Muscle layer of colon (tissue), 2 donors: ENCODE results near the gene CEBPB.
"Not testable (repeated sequence)": the region's sequence is repeated elsewhere in the genome, so short reads cannot be mapped to it uniquely, and the experiment has no call there.

Experiments used
- H3K27ac ChIP-seq: one replicate; pipeline ENCODE4 v1.7.0; 2013; ENCODE audit warnings: low read depth, mild to moderate bottlenecking, low read length, moderate library complexity
- H3K27me3 ChIP-seq, 2 donors: one replicate each; pipeline ENCODE4 v1.7.0; 2013; ENCODE audit warnings: low read length in 2 of 2, mild to moderate bottlenecking in 2 of 2; ENCODE audit not compliant: insufficient read depth in 2 of 2, control insufficient read depth in 1 of 2
- H3K36me3 ChIP-seq: one replicate; pipeline ENCODE4 v1.7.0; 2013; ENCODE audit warnings: mild to moderate bottlenecking, low read length; ENCODE audit not compliant: insufficient read depth
- H3K4me1 ChIP-seq: one replicate; pipeline ENCODE4 v1.7.0; 2013; ENCODE audit warnings: mild to moderate bottlenecking, low read length; ENCODE audit not compliant: insufficient read depth
- H3K4me3 ChIP-seq, 2 donors: one replicate each; pipeline ENCODE4 v1.7.0; 2013; ENCODE audit warnings: low read length in 2 of 2, low read depth in 1 of 2, mild to moderate bottlenecking in 1 of 2, moderate library complexity in 1 of 2
- H3K9ac ChIP-seq: one replicate; pipeline ENCODE4 v1.7.0; 2013; ENCODE audit warnings: low read length
- H3K9me3 ChIP-seq: one replicate; pipeline ENCODE4 v1.7.0; 2013; ENCODE audit warnings: mild to moderate bottlenecking, low read length
- donor health status: abdominal sarcoma.
- donor health status: Adenocarcinoma of cecum.

CEBPB gene

DNA sequence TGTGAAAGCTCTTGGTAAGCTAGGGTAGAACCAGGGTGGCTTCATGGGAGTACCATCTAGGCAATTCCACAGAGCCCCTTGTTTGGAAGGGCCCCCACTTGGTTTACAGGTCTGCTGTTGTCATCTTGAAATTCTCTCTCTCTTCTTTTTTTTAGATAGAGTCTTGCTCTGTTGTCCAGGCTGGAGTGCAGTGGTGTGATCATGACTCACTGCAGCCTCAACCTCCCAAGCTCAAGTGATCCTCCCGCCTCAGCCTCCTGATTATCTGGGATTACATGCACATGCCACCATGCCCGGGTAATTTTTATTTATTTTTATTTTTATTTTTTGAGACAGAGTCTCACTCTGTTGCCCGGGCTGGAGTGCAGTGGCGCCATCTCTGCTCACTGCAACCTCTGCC is 18.2 kb downstream of the CEBPB start:
- H3K27ac ChIP-seq, H3K4me3 ChIP-seq: not testable (repeated sequence)

DNA sequence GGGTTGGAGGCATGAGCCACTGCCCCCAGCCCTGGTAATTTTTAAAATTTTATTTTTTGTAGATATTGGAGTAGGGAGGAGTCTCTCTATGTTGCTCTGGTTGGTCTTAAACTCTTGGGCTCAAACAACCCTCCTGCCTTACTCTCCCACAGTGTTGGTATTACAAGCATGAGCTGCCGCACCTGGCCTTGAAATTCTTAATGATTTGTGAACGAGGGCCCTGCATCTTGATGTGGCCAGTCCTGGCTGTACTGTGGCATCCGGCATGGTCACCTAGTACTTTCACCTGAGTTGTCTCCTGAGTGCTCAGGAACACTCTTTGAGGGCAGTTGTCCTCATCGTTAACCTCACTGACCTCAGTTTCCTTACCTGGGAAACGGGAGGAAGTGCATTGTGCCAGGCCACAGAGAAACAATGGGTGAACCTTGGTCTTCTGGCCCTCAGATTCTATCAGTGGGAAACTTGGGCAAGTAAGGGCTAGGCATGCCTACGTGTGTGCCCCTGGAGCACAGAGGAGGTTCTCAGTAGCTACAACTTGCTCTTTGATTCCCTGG is 19.5 kb downstream of the CEBPB start:
- H3K9me3 ChIP-seq = no peaks in the 10 kb centered on the region
- H3K27me3 ChIP-seq = no peaks in the 10 kb centered on the region
- H3K9ac ChIP-seq = no peak overlapping the region
- H3K4me3 ChIP-seq = no peak overlapping the region
- no peak overlapping the region for H3K27ac ChIP-seq
- no peaks in the 10 kb centered on the region for H3K4me1 ChIP-seq
- H3K36me3 ChIP-seq = no peaks in the 10 kb centered on the region

More for the DNA sequence above, 18.2 kb downstream of the CEBPB start:
- H3K9me3 ChIP-seq, H3K9ac ChIP-seq, H3K4me1 ChIP-seq, H3K27me3 ChIP-seq, H3K36me3 ChIP-seq: not testable (repeated sequence)

DNA sequence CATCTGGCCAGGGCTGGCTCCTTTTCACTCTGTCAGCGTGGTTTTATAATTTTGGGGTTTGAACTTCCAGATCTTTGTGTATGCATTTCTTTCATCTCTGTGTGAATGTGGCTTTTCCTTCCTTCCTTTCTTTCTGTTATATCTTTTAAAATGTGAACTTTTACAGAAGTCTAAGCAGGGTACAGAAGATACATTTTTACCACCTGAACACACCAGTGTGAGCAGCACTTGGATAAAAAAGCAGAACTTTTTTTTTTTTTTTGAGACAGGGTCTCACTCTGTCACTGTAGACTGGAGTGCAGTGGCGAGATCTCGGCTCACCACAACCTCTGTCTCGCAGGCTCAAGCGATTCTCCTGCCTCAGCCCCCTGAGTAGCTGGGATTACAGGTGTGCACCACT is 20.5 kb downstream of the CEBPB start:
- no peak overlapping the region for H3K9ac ChIP-seq
- no peaks in the 10 kb centered on the region for H3K36me3 ChIP-seq
- no peaks in the 10 kb centered on the region for H3K9me3 ChIP-seq
- no peaks in the 10 kb centered on the region for H3K4me1 ChIP-seq
- H3K4me3 ChIP-seq = no peak overlapping the region
- no peak overlapping the region for H3K27ac ChIP-seq
- H3K27me3 ChIP-seq = no peaks in the 10 kb centered on the region

DNA sequence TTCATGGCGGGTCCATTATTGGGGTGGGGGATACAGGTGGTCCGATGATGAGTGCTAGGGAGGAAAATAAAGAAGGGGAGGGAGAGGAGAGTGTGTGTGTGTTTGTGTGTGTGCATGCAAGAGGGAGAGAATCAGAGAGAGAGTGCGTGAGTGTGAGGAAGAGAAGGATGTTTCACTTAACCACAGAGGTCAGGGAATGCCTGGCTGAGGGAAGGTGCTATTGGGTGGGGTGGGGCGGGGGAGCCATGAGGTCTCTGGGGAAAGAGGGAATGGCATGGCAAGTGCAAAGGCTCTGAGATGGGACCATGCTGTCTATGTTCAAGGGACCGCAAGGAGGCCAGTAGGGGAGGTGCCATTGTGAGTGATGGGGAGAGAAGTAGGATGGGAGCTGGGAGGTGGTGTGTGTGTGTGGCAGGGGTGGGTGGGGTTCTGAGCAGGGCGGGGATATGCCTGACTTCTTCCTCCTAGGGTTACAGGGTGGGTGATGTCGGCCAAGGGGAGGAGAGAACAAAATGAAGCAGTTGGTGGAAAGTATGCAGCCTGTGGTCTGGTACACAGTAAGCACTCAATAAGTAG is 23.0 kb downstream of the CEBPB start:
- no peaks in the 10 kb centered on the region for H3K9me3 ChIP-seq
- H3K36me3 ChIP-seq = no peaks in the 10 kb centered on the region
- H3K27me3 ChIP-seq = no peaks in the 10 kb centered on the region
- H3K9ac ChIP-seq = no peak overlapping the region
- H3K4me1 ChIP-seq = no peaks in the 10 kb centered on the region
- H3K4me3 ChIP-seq = no peak overlapping the region
- no peak overlapping the region for H3K27ac ChIP-seq

DNA sequence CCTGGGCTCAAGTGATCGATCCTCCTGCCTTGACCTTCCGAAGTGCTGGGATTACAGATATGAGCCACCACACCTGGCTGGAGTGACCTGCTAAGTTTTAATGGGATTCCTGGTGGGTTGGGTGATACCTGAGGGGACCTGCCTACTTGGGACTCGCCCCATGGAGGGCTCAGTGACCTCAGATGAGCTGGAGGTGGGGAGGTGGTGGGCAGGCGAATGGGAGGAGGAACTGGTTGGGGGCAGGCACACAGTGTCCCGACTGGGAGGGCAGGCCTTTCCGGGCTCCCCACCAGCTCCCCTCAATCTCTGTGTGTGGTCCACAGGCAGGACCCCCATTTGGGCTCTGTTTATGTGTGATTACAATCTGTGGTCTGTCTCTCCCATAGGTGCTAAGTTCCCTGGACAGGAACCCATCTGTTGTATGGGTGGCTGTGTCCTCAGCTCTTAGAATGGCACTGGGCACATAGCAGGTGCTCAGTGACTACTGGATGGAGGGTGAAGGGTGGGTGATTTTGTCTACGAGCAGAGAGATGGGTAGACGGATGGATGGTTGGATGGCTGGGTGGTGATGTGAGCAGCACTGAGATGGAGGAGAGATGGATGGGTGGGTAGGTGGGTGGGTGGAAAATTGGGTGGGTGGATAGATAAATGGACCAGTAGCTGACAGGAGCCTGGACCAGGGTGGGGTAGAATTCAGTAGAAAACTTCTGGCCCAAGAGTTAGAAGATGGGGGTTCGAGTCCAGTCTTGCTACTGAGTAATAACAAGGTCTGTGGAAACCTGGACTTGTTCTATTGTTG is 23.8 kb downstream of the CEBPB start:
- H3K4me3 ChIP-seq = no peak overlapping the region
- H3K9me3 ChIP-seq = no peaks in the 10 kb centered on the region
- no peaks in the 10 kb centered on the region for H3K27me3 ChIP-seq
- H3K4me1 ChIP-seq = no peaks in the 10 kb centered on the region
- H3K36me3 ChIP-seq = no peaks in the 10 kb centered on the region
- H3K27ac ChIP-seq = no peak overlapping the region
- no peak overlapping the region for H3K9ac ChIP-seq

DNA sequence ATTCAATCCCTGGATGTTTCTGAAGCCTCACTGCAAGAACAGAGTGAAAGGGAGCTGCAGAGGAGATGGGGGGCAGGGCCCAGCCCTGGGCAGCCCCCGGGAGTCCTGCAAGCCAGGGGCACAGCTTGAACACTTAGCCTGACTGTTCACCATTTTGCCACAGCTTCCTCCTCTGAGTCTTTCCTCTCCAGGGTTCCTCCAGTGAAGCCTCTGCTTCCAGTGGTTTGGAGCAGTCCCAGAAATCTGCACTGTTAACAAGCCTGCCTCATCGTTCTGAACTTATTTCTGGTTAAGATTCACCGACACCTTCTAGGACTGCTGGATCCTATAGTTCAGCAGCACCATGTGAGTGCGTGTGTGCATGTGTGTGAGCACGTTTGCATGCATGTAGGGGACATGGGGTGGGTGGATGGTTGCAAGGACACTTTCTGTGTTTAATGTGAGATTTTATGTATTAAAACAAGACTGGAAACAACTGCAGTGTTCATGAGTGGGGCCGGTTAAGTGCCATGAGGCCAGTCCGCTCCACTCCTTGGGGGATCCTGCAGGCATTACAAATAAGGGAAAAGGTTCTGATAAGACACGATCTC is 24.6 kb downstream of the CEBPB start:
- Histone ChIP-seq H3K36me3 (no peaks in the 10 kb centered on the region), H3K4me3 (no peak overlapping the region), H3K27ac (no peak overlapping the region), H3K27me3 (no peaks in the 10 kb centered on the region), H3K9me3 (no peaks in the 10 kb centered on the region), H3K4me1 (no peaks in the 10 kb centered on the region), H3K9ac (no peak overlapping the region)

DNA sequence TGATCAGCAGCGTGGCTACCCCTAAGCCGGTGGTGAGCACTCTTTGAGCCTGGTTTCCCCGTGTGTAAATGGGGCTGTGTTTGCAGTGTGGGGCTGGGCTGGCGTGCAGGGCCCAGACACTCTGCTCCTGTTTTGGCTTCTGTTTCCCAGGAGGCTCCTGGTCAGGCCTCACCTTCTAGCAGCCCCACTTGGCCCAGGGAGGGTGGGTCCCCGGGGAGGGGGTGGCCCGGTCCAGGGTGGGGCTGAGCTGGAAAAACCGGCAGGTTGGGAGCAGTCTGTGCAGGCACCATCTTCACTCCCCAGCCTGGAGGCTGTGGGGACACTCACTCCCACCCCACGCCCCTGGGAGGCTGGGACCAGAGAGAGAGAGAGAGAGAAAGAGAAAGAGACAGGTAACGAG is 25.3 kb downstream of the CEBPB start:
- Histone ChIP-seq H3K27ac (no peak overlapping the region), H3K9ac (no peak overlapping the region), H3K36me3 (no peaks in the 10 kb centered on the region), H3K4me3 (no peak overlapping the region), H3K9me3 (no peaks in the 10 kb centered on the region), H3K27me3 (no peaks in the 10 kb centered on the region), H3K4me1 (no peaks in the 10 kb centered on the region)

DNA sequence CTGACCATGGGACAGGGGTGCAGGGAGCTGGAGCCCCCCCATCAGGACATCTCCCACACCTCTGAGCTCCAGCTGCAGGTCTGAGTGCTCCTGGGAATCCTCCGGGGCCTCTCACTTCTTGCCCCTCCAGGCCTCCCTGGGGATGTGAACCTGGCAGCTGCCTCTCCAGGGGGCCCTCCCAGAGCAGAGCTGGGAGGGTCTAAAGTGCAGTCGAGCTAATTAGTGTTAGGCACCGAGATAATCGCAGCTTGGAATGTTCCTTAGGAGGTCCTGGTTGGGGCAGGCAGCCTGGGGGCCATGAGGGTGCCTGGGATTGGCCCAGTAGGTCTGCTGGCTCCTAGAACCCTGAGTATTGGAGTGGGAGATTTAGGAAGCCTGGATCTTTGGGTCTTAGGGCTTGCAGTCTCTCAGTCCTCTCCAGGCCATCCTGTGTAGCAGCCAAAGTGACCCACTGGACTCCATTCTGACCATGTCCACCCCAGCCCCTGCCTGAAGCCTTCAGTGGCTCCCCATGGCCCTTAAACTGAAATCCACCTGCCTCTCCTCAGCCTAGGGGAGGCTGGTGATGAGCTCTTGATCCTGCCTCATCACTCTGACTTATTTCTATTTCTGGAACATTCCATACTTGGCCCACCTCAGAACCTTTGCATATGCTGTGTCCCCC is 26.0 kb downstream of the CEBPB start:
- no peaks in the 10 kb centered on the region for H3K9me3 ChIP-seq
- H3K36me3 ChIP-seq = no peaks in the 10 kb centered on the region
- H3K27me3 ChIP-seq = no peaks in the 10 kb centered on the region
- H3K27ac ChIP-seq = no peak overlapping the region
- H3K4me3 ChIP-seq = no peak overlapping the region
- H3K9ac ChIP-seq = no peak overlapping the region
- H3K4me1 ChIP-seq = no peaks in the 10 kb centered on the region

DNA sequence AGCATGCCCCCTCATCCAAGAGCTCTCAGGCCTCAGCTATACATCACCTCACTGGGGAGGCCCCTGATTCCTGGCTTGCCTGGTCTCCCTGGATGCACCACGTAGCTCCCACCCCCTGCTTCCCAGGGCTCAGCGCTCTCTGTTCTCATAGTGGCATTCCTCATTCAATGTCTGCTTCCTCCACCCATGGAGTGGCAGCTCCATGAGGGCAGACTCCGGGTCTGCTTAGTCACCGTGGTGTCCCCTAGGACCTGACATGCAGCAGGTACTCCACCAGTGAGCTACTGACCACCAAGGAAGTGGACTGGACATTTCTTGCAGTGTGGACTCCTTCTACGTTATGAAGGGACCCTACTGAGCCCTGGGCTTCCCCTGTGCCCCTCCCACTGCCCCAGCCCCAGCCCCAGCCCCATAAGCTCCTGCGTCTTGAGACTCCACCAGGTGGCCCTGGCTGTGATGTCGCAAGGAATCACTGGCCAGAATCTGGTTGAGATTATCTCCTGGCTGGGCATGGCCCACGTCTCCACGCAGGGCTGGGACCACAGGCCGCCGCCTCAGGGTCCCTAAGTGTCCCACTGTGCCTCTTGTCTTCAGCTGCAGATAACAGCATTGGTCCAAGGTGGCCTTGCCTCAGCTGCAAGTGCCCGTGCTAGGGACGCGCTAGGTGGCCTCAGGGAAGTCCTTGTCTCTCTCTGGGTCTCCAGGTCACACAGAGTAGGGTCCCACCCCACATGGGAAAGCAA is 26.7 kb downstream of the CEBPB start:
- no peak overlapping the region for H3K4me3 ChIP-seq
- H3K4me1 ChIP-seq = no peaks in the 10 kb centered on the region
- no peak overlapping the region for H3K9ac ChIP-seq
- no peak overlapping the region for H3K27ac ChIP-seq
- no peaks in the 10 kb centered on the region for H3K9me3 ChIP-seq
- no peaks in the 10 kb centered on the region for H3K36me3 ChIP-seq
- no peaks in the 10 kb centered on the region for H3K27me3 ChIP-seq

DNA sequence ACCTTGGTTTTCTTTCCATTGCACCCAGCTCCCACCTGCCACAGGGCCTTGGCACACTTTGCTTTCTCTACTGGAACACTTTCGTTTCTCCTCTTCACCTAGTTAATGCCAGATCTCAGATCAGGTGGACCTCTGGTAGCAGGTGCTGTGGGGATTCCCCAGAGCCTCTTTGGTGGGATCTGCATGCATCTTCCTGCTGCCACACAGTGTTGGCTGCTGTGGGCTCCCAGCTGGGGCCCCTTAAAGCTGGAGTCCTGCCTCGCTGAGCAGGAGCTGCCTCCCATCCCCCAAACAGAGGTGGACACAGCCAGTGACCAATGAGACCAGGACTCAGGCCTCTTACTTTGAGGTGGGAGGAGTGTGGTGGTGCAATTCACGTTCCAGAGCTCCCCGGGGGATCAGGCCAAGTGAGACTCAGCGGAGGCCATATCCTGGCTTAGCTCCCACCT is 28.4 kb downstream of the CEBPB start:
- no peaks in the 10 kb centered on the region for H3K4me1 ChIP-seq
- no peak overlapping the region for H3K27ac ChIP-seq
- H3K36me3 ChIP-seq = no peaks in the 10 kb centered on the region
- no peak overlapping the region for H3K4me3 ChIP-seq
- H3K9me3 ChIP-seq = no peaks in the 10 kb centered on the region
- H3K9ac ChIP-seq = no peak overlapping the region
- no peaks in the 10 kb centered on the region for H3K27me3 ChIP-seq

DNA sequence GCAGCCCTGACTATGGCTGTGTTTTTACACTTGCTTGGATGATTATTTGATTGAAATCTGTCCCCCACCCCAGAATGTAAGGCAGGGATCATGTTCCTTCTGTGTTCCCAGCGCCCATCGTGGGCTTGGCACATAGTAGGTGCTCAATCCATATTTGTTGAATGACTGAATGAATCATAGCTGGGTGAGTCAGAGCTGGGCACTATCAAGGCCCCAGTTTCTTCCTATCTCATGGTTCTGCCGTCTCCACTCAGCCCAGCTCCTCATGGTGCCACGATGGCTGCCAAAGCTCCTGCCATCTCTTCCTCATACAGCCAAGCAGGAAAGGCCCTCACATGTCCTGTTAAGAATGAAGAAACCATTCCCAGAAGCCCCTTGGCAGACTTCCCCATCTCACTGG is 29.0 kb downstream of the CEBPB start:
- peaks cover 5% of the 10 kb centered on the region for H3K4me1 ChIP-seq
- H3K27me3 ChIP-seq = no peaks in the 10 kb centered on the region
- no peak overlapping the region for H3K27ac ChIP-seq
- no peak overlapping the region for H3K4me3 ChIP-seq
- no peak overlapping the region for H3K9ac ChIP-seq
- no peaks in the 10 kb centered on the region for H3K9me3 ChIP-seq
- H3K36me3 ChIP-seq = no peaks in the 10 kb centered on the region
